GM18505 (cell line): Measurements from ENCODE around the gene ONECUT2.

ENCODE experiments used
- ATAC-seq: cut with Tn5 transposase; IDR thresholded peaks from one replicate; pipeline ENCODE4 v1.9.1; 2021; ENCODE audit not compliant: unreplicated experiment
- POLR2A ChIP-seq: IDR thresholded peaks from 4 replicates; pipeline ENCODE4 v1.6.1; 2011; ENCODE audit warnings: borderline replicate concordance; ENCODE audit not compliant: insufficient read depth, insufficient read length; ENCODE audit errors: extremely low read depth

Gene ONECUT2

DNA sequence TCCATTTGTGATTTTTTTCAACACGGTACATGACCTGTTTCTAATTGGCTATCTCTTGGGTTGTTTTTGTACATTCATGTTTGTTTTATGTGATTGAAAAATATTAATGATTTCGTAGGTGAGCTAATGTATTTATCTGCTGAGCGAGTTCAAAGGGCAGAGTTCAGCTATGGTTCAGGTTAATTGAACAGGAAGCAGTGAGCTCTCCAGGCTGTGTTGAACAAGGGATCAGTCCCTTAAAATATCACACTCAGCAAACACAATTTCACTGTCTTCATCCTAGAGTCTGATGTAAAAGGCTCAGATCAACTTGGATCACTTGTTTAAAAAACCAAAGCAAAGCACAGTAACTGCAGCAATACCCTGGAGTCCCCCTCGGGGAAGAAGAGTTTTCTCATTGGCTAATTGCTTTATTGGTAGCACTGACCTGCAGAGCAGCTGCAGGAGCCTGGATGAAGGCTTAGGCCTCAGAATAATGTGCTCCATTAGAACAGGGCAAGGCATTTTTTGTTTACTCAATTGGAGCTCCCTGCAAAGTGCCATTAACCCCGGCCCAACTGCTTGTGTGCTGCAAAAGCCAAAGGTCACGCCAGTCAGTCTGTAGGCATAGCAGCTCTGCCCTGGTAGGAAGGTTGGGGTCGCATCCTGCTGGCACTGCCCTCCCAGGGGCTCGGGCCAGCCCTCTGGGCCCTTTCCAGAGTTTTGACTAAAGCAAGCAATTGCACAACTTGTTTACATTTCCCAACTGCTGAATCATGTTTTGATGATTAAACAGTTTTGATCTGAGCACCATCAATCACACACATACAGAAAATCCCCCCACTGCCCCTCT lies 10.5 kb downstream of the ONECUT2 start:
- ATAC-seq, result no peak
- TF ChIP-seq POLR2A, result no peak

DNA sequence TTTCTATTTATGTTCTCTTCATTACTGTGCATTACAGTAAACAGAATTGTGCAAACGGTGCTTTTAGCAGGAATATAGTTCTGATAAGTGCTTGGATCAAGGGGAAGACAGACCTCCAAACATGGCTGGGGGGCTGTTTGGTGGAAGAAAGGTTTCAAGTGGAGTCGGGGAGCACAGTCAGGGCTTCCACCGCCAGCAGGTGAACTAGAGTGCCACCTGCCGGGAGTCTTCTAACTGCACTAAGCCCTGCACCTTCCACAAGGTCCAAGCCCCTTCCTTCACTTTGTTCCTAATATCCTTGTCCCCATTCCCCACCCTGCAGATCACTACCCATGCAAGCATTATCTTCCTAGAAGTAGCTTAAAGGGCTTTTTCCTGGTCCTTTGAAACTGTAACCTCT lies 11.1 kb downstream of the ONECUT2 start:
- ATAC-seq, result no peak
- no peak for TF ChIP-seq POLR2A

DNA sequence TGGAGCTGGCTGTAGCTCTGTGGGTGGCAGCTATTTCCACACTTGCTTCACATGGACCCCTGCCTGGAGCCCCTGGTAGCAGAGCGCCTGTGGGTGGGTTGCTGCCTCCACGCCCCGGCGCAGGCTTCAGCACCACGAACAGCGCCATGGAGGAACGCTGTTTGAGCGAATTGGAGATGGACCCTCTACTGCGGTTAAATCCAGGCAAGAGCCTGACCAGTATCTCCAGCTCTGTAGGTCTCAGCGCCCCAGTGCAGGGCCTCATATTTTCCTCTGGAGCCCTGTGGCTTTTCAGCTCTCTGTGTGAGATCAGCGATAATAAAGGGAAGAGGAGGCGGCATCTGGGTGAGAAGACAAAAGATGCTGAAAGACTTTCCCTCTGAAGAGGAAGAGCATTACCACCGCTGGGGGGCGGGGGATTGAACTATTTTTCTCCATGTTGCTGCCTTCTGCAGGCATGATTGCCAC lies 12.0 kb downstream of the ONECUT2 start:
- ATAC-seq, result no peak
- no peak for TF ChIP-seq POLR2A

- no peak for TF ChIP-seq POLR2A
- ATAC-seq, result no peak
These were observed 20.5 kb downstream of the ONECUT2 start for GRCh38 chr18:57455576-57456129.

- no peak for ATAC-seq
These were observed 26.6 kb downstream of the ONECUT2 start for GRCh38 chr18:57461652-57462269.

DNA sequence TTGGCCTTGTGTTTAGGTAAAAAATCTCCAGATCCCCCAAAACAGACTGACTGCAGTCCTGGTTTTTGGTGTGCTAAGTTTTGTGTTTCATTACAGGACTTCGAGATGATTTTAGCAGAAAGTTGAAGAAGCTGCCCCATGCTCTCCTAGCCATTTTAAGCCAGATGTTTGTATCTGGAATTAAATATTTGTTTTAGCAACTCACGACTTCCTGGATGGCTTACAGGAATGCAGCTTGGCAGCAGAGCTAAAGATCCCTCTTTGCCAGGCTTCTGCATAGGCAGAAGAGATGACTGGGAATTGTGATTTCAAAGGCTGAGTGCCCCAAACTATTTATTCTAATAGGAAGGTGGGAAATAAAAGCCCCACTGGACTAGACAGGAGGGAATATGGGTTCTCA lies 31.1 kb downstream of the ONECUT2 start:
- ATAC-seq, result no peak
- no peak for TF ChIP-seq POLR2A

More at GRCh38 chr18:57461652-57462269, 26.6 kb downstream of the ONECUT2 start:
- TF ChIP-seq POLR2A, result no peak

DNA sequence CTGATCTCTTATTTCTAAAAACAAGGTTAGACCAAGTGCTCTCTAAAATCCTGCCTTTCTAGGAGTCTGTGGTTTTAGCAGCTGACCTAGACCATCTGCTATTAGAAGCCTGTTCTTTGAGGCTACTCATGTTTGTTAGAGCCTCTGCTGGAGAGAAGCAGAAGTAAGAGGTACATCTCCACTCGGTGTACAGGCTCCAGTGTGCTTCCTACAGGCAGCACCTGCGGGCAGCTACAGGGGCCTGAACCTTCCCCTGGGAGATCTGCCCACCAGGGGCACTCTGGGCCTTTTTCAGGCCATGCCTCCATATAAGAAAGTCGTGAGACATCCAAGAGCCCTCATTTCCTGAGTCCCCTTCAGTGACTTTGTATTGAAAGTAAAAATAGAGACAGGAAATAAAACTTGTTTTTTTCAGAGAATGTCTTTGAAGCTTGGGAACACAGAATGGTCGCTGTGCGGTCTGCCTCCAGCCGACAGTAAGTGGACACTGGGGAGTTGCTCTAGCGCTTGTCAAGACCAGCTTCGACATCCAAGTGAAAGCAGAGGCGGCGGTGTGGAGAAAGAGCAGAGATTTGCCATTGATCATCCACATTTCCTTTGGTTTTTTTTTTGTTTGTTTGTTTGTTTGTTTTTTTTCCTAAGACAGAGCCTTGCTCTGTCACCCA lies 31.7 kb downstream of the ONECUT2 start:
- no peak for ATAC-seq
- TF ChIP-seq POLR2A, result no peak

- TF ChIP-seq POLR2A, result no peak
- no peak for ATAC-seq
These were observed 34.7 kb downstream of the ONECUT2 start for GRCh38 chr18:57469884-57470283.

GRCh38 chr18:57475408-57475807 lies 40.2 kb downstream of the ONECUT2 start:
- ATAC-seq, result no peak
- no peak for TF ChIP-seq POLR2A

GRCh38 chr18:57475903-57476302 lies 40.7 kb downstream of the ONECUT2 start:
- ATAC-seq, result no peak
- no peak for TF ChIP-seq POLR2A

DNA sequence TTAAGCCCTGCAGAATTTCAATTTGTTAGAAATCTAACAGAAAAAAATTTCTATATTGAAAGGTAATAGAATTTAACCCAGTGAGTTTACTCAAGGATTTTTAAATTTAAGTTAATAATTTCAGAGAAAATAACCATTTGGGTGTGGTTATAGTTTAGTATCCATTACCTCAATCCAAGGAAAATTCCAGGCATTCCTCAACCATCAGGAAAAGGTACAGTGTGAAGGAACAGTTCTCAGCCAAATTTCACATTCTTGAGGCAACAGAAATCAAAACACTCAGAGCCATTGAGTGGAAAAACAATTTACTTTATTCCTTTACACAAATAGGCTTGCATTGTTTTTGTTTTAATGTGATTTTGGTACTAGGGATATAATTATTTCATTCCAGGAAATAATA lies 45.6 kb downstream of the ONECUT2 start:
- no peak for ATAC-seq
- TF ChIP-seq POLR2A, result no peak

GRCh38 chr18:57497372-57498294 lies 62.5 kb downstream of the ONECUT2 start:
- ATAC-seq, result no peak
- no peak for TF ChIP-seq POLR2A
